Stimulated activated CD8-positive, alpha-beta memory T cell treated with anti-CD3 and anti-CD28 coated beads, Interleukin-7, amount 100 ng/mL, for 4 hours (primary cell): Measurements from ENCODE around the gene ADPRM.
"Not testable (repeated sequence)": the region's sequence is repeated elsewhere in the genome, so short reads cannot be mapped to it uniquely, and the experiment has no call there.

Experiments
- DNase-seq, 2 donors: peaks; one replicate each; pipeline ENCODE4 v3.0.0-alpha.2; 2020; ENCODE audit warnings: low read depth in 2 of 2

ADPRM gene, protein sequence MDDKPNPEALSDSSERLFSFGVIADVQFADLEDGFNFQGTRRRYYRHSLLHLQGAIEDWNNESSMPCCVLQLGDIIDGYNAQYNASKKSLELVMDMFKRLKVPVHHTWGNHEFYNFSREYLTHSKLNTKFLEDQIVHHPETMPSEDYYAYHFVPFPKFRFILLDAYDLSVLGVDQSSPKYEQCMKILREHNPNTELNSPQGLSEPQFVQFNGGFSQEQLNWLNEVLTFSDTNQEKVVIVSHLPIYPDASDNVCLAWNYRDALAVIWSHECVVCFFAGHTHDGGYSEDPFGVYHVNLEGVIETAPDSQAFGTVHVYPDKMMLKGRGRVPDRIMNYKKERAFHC

GRCh38 chr17:10697092-10698081 is at the start of gene ADPRM, which contains the start of gene SCO1:
TSS of gene ADPRM (plus strand) at chr17:10697594. CDS start at chr17:10704927, 7,333 bp downstream.
TSS of gene SCO1 (minus strand) at chr17:10697533. CDS start at chr17:10697507, 26 bp downstream.
- DNase-seq = peak; percentile 82 to 84

DNA sequence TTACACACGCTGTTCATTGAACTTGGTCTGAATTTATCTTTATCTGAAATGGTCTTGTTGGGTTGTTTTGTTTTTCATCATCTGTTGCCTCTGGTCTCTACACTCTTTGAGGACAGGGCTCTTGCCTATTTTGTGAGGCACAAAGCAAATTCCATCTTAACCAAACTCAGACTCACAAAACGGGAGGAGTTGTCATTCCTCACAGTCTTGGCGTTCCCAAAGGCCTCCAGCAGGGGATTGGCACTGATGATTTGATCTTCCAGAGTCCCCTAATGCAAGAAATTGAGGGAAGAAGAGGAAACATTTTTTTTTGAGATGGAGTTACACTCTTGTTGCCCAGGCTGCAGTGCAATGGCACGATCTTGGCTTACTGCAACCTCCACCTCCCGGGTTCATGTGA is 49.0 kb upstream of the ADPRM start:
- no peak for DNase-seq

DNA sequence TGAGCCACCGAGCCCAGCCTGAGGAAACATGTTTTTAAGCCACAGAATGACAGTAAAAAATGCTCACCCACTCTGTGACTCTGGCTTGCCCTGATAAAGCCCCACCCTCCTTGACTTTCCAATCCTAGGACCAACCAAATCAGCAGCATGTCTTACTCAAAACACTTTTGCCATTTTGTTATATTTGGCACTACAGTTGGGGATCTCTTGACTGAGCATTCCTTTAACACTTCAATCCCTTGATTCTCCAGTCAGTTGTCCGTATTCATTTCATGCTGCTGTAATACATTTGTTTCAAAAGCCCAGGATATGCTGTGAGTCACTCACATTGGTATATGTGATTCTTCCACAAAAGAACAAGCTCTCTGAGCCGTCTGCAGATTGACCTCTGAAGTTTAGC is 48.4 kb upstream of the ADPRM start:
- DNase-seq = no peak

DNA sequence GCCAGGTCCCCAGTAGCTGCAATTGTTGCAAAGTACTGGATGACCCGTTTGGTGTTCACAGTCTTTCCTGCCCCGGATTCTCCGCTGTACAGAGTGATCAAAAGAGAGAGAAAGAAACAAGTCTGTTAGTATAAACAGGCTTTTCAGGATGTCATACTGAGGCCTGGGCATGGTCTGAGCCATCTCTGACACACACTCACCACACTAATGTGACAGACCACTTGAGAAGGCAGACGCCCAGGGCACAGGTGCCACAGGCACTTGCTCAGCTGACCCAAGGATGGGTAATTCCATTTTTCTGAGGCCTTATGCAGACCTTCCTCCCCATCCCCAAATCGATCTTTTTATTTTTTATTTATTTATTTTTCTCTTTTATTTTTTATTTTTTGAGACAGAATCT is 47.8 kb upstream of the ADPRM start:
- DNase-seq = no peak

DNA sequence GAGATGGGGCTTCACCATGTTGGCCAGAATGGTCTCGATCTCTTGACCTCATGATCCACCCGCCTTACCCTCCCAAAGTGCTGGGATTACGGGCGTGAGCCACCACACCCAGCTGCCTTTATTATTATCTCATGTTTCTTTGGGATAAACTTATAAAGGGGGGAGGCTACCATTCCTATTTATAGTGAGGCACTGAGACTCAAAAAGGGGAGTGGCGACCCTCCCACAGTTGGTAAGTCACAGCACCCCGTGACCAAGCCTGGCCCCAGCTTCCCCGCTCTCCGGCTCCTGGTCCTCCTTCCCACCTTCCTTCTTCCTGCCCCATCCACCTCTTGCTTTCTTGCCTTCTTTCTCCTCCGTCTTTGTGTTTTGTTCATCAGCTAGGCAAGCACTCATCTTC is 45.5 kb upstream of the ADPRM start:
- no peak for DNase-seq

DNA sequence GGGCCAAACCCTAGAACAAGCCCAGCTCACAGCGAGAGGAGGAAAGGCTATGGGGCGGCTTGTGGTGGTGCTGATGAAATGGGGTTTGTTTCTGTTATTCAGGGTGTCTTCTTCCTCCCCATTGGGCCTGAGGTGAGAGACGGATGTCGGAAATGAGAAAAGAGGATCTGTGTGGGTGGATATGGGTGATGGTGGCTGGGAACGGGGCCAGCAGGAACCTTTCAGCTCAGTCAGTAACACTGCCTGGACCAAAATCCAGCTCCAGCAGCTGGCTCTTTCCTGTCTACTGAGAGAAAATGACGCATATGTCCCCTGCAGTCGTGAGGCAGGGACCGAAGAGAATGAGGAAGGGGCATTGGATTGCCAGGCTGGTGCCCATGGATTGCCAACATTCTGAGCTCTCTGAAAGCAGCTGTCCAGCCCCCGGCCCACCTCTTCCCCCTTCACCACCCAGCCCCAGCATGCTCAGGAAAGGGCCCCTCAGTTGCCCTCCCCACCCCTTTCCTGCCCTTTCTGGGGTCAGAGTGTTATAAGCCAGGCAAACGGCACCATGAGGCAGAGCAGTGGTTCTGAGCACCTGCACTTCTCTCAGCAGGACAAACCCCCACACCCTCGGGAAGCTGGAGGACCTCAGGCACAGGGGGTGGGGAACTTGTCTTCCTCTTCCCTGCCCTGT is 44.3 kb upstream of the ADPRM start:
- DNase-seq = no peak

GRCh38 chr17:10653987-10654386 is 43.4 kb upstream of the ADPRM start:
- no peak for DNase-seq

- no peak for DNase-seq
These were observed 40.2 kb upstream of the ADPRM start, which contains the start of gene MYH3 for GRCh38 chr17:10657148-10657547. TSS of gene MYH3 (minus strand) at chr17:10657309. CDS start at chr17:10655064, 2,245 bp downstream.

DNA sequence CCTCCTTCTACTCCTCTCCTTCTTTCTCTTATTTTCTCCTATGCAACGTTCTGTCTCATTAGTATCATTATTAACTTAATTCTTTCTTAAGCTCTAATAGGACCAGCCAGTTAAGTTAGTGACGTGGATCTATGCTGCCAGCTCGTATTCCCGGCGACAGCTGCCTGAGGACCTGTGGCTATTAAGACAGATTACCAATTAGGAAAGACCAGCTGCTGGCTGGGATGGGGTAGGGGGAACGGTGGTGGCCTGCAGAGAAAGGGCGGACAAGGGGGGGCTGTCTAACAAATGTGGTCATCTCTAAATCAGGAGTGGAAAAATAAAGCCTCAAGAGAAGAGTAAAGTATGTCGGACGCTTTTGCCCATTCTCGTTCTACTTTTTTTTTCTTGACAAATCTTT is 39.5 kb upstream of the ADPRM start:
- DNase-seq = no peak

- DNase-seq = no peak
These were observed 36.0 kb upstream of the ADPRM start for GRCh38 chr17:10661437-10661836.

- DNase-seq = no peak
These were observed 34.2 kb upstream of the ADPRM start for GRCh38 chr17:10663231-10663630.

- DNase-seq = no peak
These were observed 32.8 kb upstream of the ADPRM start for GRCh38 chr17:10664571-10664970.

GRCh38 chr17:10666906-10667305 is 30.5 kb upstream of the ADPRM start:
- no peak for DNase-seq

GRCh38 chr17:10668775-10669174 is 28.6 kb upstream of the ADPRM start:
- DNase-seq = no peak

DNA sequence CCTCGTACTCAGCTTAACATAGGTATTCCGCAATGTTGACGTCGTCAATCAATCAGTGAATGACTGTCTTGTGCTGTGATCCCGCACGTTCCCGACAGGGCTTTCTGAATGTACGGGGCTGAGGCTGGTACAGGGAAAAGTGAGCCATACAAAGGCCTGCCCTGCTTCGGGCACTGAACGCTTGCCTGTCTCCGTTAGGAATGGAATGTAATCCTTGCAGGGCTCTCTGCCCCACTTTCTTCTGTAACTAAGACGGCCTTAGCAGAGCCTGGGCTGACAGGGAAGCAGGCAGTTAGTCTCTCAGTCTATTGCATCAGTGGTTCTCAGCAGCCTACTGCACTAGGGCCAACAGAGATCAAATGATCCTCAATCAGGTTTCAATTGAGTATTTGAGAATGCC is 24.1 kb upstream of the ADPRM start:
- DNase-seq = no peak

- DNase-seq = no peak
These were observed 22.7 kb upstream of the ADPRM start for GRCh38 chr17:10674704-10675103.

GRCh38 chr17:10681866-10682446 is 15.4 kb upstream of the ADPRM start:
- no peak for DNase-seq

DNA sequence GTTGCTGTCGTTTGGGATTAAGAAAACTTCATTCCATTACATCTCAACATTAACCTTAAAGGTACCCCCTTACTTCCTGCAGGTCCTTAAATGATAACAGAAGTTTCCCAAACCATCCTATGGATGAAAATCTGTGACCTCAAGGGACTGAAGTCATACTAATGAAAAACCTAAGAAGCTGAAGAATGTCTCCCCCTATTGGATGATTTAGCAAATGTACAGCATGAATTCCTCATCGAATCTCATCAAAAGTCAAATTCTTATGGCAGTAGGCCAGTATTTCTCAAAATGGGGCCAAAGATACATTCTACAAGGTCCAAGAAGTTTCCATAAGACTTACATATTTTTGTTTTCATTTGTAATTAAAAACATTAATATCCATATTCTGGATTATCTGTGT is 13.5 kb upstream of the ADPRM start:
- DNase-seq = no peak

- DNase-seq = no peak
These were observed 9.9 kb upstream of the ADPRM start for GRCh38 chr17:10687499-10687898.

GRCh38 chr17:10695875-10696407 is 1.5 kb upstream of the ADPRM start:
- DNase-seq = not testable (repeated sequence)

DNA sequence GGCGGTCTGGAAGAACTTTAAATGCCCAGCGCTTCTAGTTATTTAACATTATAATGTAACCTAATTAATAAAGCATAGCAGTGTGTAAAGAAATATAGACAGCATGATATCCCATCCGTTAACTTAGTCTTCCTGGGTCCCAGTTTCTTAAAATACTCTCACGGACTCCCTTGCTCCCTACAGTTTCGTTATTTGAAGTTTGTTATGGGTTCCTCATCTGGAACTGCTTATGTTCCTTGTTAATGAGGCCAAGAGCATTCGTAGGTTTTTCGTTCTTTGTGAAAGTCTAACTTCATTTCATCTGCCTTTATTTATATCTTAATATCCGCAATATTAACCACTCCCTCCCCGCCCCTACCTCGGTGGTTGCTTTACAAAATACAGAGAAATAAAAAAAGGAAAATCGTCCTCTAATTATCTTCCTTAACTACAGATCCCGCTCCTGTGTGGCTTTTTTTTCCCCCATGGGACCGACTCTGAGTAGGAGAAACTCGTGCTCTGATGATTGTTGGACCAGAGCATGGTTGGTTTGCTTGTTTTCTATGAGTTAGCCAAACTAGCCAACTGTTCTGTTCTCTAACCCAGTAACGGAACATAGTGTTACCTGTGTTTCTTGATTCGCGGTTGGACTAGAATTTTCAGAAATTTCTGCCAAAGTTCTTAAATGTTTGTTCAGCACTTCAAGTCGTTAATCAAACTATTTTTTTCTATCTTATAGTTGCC is 863 bp downstream of the ADPRM start:
- DNase-seq = no peak
